Activated naive CD4-positive, alpha-beta T cell treated with anti-CD3 and anti-CD28 coated beads, Interleukin-2, amount 50 U/mL, for 16 hours (primary cell): ENCODE results near the gene PCNX1.
"Not testable (repeated sequence)": the region's sequence is repeated elsewhere in the genome, so short reads cannot be mapped to it uniquely, and the experiment has no call there.

ENCODE experiments used
- DNase-seq: peaks from one replicate; pipeline ENCODE4 v3.0.0-alpha.2; 2020

Gene PCNX1

DNA sequence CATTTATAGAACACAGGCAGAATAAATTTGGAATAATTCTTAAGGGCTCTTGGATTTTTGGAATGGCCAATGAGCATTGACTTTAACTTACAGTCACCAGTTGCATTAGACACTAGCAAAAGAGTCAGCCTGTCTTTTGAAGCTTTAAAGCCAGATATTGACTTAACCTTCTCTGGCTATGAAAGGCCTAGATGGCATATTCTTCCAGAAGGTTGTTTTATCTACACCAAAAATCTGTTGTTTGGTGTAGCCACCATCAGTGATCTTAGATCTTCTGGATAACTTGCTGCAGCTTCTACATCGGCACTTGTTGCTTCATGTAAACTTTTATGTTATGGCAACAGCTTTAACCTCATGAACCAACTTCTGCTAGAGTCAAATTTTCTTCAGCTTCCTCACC lies 10.4 kb downstream of the PCNX1 start:
- DNase-seq, result no peak

- DNase-seq, result no peak
Measured at GRCh38 chr14:70919774-70920173, 12.5 kb downstream of the PCNX1 start.

- DNase-seq, result no peak
Measured at GRCh38 chr14:70920608-70921007, 13.3 kb downstream of the PCNX1 start.

DNA sequence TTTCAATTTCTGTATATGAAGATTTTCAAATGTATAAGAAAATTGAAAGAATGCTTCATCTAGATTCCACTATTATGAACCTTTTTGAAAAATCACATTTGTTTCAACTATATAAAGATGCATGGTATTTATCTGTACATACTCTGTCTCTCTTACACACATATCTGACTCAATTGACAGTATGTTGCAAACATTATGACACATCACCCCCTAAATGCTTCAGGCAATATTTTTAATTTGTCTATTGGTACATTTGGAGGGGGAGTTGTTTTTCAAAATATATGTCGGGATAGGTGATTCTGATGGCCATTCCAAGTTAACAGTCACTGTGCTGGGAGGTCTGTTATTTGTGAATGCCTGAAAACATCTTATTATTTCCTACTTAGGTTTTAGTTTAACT lies 14.4 kb downstream of the PCNX1 start:
- DNase-seq, result no peak

DNA sequence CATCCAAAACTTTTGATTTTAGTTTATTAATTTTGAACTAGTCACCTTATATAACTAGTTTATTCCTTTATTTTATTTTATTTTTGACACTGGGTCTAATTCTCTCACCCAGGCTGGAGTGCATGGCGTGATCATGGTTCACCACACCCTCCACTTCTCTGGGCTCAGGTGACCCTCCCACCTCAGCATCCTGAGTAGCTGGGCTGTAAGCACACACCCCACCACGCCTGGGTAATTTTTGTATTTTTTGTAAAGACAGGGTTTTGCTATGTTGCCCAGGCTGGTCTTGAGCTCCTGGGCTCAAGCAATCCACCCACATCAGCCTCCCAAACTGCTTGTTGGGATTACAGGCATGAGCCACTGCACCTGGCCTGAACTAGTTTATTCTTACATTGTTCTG lies 17.3 kb downstream of the PCNX1 start:
- no peak for DNase-seq

- DNase-seq, result no peak
Measured at GRCh38 chr14:70926235-70926830, 19.1 kb downstream of the PCNX1 start.

DNA sequence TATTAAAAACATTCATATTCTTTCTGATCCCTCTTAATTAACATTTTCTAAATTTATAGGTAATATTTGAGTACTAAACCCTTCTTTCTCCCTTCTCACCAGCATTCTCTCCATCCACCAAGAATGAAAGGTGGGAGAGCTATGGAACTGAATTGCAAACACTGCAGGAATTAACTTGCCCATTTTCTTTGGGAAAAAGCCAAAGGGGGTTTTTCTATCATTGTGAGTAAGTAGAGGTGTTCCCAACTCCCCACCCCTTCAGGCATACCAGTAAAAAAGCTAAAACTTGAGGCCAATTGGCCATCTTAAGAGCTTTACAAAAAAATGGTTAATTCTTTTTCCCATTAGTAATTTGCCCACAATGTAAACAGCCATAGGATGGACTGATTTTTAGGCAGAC lies 23.7 kb downstream of the PCNX1 start:
- DNase-seq, result no peak

GRCh38 chr14:70934084-70934483 lies 26.8 kb downstream of the PCNX1 start:
- DNase-seq, result no peak

- no peak for DNase-seq
Measured at GRCh38 chr14:70934502-70935134, 27.4 kb downstream of the PCNX1 start.

- no peak for DNase-seq
Measured at GRCh38 chr14:70935135-70935534, 27.9 kb downstream of the PCNX1 start.

- DNase-seq, result not testable (repeated sequence)
Measured at GRCh38 chr14:70939693-70940092, 32.4 kb downstream of the PCNX1 start.

DNA sequence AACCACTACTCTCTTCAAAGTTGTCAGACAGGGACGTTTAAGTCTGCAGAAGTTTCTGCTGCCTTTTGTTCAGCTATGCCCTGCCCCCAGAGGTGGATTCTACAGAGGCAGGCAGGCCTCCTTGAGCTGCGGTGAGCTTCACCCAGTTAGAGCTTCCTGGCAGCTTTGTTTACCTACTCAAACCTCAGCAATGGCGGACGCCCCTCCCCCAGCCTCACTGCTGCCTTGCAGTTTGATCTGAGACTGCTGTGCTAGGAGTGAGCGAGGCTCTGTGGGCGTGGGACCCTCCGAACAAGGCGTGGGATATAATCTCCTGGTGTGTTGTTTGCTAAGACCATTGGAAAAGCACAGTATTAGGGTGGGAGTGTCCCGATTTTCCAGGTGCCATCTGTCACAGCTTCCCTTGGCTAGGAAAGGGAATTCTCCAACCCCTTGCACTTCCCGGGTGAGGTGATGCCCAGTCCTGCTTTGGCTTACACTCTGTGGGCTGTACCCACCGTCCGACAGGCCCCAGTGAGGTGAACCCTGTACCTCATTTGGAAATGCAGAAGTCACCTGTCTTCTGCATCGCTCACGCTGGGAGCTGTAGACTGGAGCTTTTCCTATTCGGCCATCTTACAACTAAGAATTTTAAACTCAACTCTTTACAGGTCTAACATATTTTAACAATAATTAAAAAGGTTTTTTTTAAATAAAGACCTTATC lies 34.5 kb downstream of the PCNX1 start:
- peak; percentile 63 for DNase-seq

GRCh38 chr14:70942342-70942706 lies 35.1 kb downstream of the PCNX1 start:
- DNase-seq, result no peak

GRCh38 chr14:70942721-70943120 lies 35.5 kb downstream of the PCNX1 start:
- peak; percentile 21 for DNase-seq

GRCh38 chr14:70943838-70944237 lies 36.6 kb downstream of the PCNX1 start:
- no peak for DNase-seq

- DNase-seq, result no peak
Measured at GRCh38 chr14:70947739-70948138, 40.5 kb downstream of the PCNX1 start.

DNA sequence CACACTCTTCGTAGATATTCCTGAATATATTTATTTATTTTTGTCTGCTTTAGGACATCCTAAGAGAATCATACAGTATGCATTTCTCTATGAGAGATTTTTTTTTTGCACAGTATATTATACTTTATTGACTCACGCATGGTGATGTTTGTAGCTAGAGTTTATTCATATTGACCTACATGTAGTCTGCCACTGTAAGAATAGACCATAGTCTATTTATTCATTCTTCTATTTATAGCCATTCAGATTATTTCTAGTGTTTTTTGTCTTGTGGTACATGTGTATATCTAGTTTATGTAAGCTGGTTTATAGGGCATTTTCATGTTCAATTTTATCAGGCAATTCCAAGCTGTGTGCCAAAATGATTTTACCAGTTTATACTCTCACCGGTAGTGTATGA lies 45.2 kb downstream of the PCNX1 start:
- DNase-seq, result no peak

DNA sequence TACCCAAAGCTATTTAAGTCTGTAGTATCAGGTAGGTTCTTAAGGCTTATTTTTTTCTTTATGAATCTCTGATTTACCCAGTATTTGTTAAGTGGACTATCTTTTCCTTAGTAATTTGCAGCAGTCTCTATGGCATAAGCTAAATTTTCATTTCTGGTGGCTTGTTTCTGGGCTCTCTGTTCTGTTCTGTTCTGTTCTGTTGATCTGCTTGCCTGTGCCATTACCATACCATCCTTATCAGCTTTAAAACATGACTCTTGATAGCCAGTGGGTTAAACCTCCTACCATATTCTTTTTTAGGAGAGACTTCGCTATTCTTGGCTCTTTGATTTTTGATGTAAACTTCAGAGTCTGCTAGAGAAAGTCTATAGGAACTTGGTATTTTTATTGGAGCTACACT lies 46.8 kb downstream of the PCNX1 start:
- DNase-seq, result no peak

- DNase-seq, result peak; percentile 34
Measured at GRCh38 chr14:70955543-70956480, 48.6 kb downstream of the PCNX1 start.

- no peak for DNase-seq
Measured at GRCh38 chr14:70956511-70956910, 49.3 kb downstream of the PCNX1 start.

DNA sequence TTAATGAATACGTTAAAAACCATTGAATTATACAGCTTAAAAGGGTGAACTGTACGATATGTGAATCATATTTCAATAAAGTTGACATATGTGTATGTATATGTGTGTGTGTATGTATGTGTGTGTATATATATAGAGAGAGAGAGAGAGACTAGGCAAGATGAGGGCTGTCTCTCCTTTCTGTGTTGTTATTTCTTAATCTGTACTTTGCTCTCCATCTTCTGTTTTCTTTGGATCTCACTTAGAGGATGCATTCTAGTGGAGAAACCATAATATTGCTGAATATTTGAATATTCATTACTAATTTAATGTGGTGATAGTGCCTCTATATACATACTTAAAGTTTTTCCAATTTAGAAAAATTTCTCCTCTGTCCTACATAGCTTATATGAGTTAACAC lies 50.5 kb downstream of the PCNX1 start:
- no peak for DNase-seq

DNA sequence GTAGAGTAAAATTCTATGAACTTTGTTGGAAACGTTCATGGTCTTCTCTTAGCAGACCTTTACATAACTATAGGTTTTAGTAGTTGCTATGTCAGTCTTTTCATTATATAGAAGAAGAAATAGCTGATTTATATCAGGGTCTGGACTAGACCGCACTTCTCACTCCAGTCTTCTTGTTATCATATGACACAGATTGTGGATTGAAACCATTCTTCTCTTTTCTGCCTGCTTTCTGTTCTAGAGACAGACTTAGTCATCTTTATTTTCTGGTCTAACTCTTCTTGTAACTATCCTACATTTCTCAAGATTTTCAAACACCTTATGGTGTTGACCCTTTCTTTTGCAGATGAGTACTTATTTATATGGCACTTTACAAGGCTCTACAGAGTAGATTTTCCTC lies 55.7 kb downstream of the PCNX1 start:
- DNase-seq, result no peak

- no peak for DNase-seq
Measured at GRCh38 chr14:70964492-70964891, 57.2 kb downstream of the PCNX1 start.
